ENCODE data around the gene BCAS3.

BCAS3 gene

GRCh38 chr17:61371606-61372005 is 694.0 kb downstream of the BCAS3 start:
- Histone ChIP-seq H3K27me3 (ENCODE audit: control insufficient read depth, low read length) (no peaks in the 10 kb centered on the region), H3K36me3 (ENCODE audit: control insufficient read depth, low read length) (no peaks in the 10 kb centered on the region), H3K9me2 (replicated peaks; ENCODE audit: control insufficient read depth, low read length) (no peaks in the 10 kb centered on the region), H3F3A (ENCODE audit: control insufficient read depth, insufficient read depth) (no peaks in the 10 kb centered on the region), H4K20me1 (ENCODE audit: control insufficient read depth, insufficient read depth, low read depth, low read length) (no peaks in the 10 kb centered on the region), H3K27ac (ENCODE audit: low read depth, low read length) (no peak overlapping the region), H3K4me1 (ENCODE audit: control insufficient read depth, low read length) (no peaks in the 10 kb centered on the region), H3K4me3 (ENCODE audit: low read length) (no peak overlapping the region), H3K4me2 (ENCODE audit: low read length) (no peak overlapping the region), H3K9me3 (ENCODE audit: control insufficient read depth, insufficient read depth, low read length) (no peaks in the 10 kb centered on the region), H3K79me2 (ENCODE audit: control insufficient read depth, low read length) (no peaks in the 10 kb centered on the region)
- TF ChIP-seq CTCF (IDR thresholded peaks at IDR 0.05; ENCODE audit: low read depth, low read length, poor library complexity, severe bottlenecking) (no peak), EZH2phosphoT487 (IDR thresholded peaks at IDR 0.05; ENCODE audit: borderline replicate concordance, low read length) (no peak)

GRCh38 chr17:61372436-61372835 is 694.8 kb downstream of the BCAS3 start:
- H3K27me3 ChIP-seq (ENCODE audit: control insufficient read depth, low read length), result no peaks in the 10 kb centered on the region
- H3K27ac ChIP-seq (ENCODE audit: low read depth, low read length), result no peak overlapping the region
- no peak overlapping the region for H3K4me3 ChIP-seq (ENCODE audit: low read length)
- no peak for TF ChIP-seq EZH2phosphoT487 (IDR thresholded peaks at IDR 0.05; ENCODE audit: borderline replicate concordance, low read length)
- no peak for TF ChIP-seq CTCF (IDR thresholded peaks at IDR 0.05; ENCODE audit: low read depth, low read length, poor library complexity, severe bottlenecking)
- no peaks in the 10 kb centered on the region for H3K36me3 ChIP-seq (ENCODE audit: control insufficient read depth, low read length)
- no peak overlapping the region for H3K4me2 ChIP-seq (ENCODE audit: low read length)
- no peaks in the 10 kb centered on the region for H3F3A ChIP-seq (ENCODE audit: control insufficient read depth, insufficient read depth)
- H3K9me3 ChIP-seq (ENCODE audit: control insufficient read depth, insufficient read depth, low read length), result no peaks in the 10 kb centered on the region
- no peaks in the 10 kb centered on the region for H3K79me2 ChIP-seq (ENCODE audit: control insufficient read depth, low read length)
- H3K9me2 ChIP-seq (replicated peaks; ENCODE audit: control insufficient read depth, low read length), result no peaks in the 10 kb centered on the region
- H4K20me1 ChIP-seq (ENCODE audit: control insufficient read depth, insufficient read depth, low read depth, low read length), result no peaks in the 10 kb centered on the region
- no peaks in the 10 kb centered on the region for H3K4me1 ChIP-seq (ENCODE audit: control insufficient read depth, low read length)

- no peak for TF ChIP-seq EZH2phosphoT487 (IDR thresholded peaks at IDR 0.05; ENCODE audit: borderline replicate concordance, low read length)
- no peak for TF ChIP-seq CTCF (IDR thresholded peaks at IDR 0.05; ENCODE audit: low read depth, low read length, poor library complexity, severe bottlenecking)
- Histone ChIP-seq H3F3A (ENCODE audit: control insufficient read depth, insufficient read depth) (no peaks in the 10 kb centered on the region), H3K36me3 (ENCODE audit: control insufficient read depth, low read length) (no peaks in the 10 kb centered on the region), H3K27ac (ENCODE audit: low read depth, low read length) (no peak overlapping the region), H3K27me3 (ENCODE audit: control insufficient read depth, low read length) (no peaks in the 10 kb centered on the region), H3K9me3 (ENCODE audit: control insufficient read depth, insufficient read depth, low read length) (no peaks in the 10 kb centered on the region), H3K4me2 (ENCODE audit: low read length) (no peak overlapping the region), H4K20me1 (ENCODE audit: control insufficient read depth, insufficient read depth, low read depth, low read length) (no peaks in the 10 kb centered on the region), H3K4me1 (ENCODE audit: control insufficient read depth, low read length) (no peaks in the 10 kb centered on the region), H3K79me2 (ENCODE audit: control insufficient read depth, low read length) (no peaks in the 10 kb centered on the region), H3K4me3 (ENCODE audit: low read length) (no peak overlapping the region), H3K9me2 (replicated peaks; ENCODE audit: control insufficient read depth, low read length) (no peaks in the 10 kb centered on the region)
Measured at GRCh38 chr17:61376931-61377838, 699.5 kb downstream of the BCAS3 start.

Data from DOHH2 (cell line).